ENCODE data around the gene RDX.

- TF ChIP-seq, protein P1, sequence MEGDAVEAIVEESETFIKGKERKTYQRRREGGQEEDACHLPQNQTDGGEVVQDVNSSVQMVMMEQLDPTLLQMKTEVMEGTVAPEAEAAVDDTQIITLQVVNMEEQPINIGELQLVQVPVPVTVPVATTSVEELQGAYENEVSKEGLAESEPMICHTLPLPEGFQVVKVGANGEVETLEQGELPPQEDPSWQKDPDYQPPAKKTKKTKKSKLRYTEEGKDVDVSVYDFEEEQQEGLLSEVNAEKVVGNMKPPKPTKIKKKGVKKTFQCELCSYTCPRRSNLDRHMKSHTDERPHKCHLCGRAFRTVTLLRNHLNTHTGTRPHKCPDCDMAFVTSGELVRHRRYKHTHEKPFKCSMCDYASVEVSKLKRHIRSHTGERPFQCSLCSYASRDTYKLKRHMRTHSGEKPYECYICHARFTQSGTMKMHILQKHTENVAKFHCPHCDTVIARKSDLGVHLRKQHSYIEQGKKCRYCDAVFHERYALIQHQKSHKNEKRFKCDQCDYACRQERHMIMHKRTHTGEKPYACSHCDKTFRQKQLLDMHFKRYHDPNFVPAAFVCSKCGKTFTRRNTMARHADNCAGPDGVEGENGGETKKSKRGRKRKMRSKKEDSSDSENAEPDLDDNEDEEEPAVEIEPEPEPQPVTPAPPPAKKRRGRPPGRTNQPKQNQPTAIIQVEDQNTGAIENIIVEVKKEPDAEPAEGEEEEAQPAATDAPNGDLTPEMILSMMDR (IDR thresholded peaks at IDR 0.05; ENCODE audit: borderline replicate concordance, extremely low read depth, low read length, poor library complexity, severe bottlenecking) = no peak
- TF ChIP-seq EZH2 (IDR thresholded peaks at IDR 0.05; ENCODE audit: borderline replicate concordance, low read depth, low read length, severe bottlenecking) = no peak
Measured at GRCh38 chr11:110289472-110289871, 6.9 kb downstream of the RDX start.

Data from DND-41 (cell line).